Upper lobe of left lung (tissue), 6 donors: ENCODE measurements around the gene CLEC17A. TPM values are rescaled to one million over a fixed set of nuclear protein-coding genes. Genes with fewer than 3 reads are reported as not detected.
"Not testable (repeated sequence)": the region's sequence is repeated elsewhere in the genome, so short reads cannot be mapped to it uniquely, and the experiment has no call there.

Experiments used
- ATAC-seq, 2 donors: fragments of 200-7000 bp; cut with Tn5 transposase; one replicate each; pipeline ENCODE4 v1.9.1; 2022; ENCODE audit warnings: mild to moderate bottlenecking in 2 of 2, moderate library complexity in 2 of 2; ENCODE audit not compliant: low FRiP score in 2 of 2
- DNase-seq, 2 donors: peaks; one replicate each; pipeline ENCODE4 v3.0.0-alpha.2; 2019 to 2020
- H3K27ac ChIP-seq, 4 donors: fragments of 200-600 bp; sonication (generic); one replicate each; pipeline ENCODE4 v1.5.1; 2016 to 2019
- H3K27me3 ChIP-seq, 4 donors: fragments of 200-600 bp; sonication (generic); one replicate each; pipeline ENCODE4 v1.5.1; 2017 to 2019
- H3K36me3 ChIP-seq, 4 donors: fragments of 200-600 bp; sonication (generic); one replicate each; pipeline ENCODE4 v1.5.1; 2016 to 2019
- H3K4me1 ChIP-seq, 4 donors: fragments of 200-600 bp; sonication (generic); one replicate each; pipeline ENCODE4 v1.5.1; 2018 to 2019
- H3K4me3 ChIP-seq, 4 donors: fragments of 200-600 bp; sonication (generic); one replicate each; pipeline ENCODE4 v1.5.1; 2017 to 2019; ENCODE audit warnings: mild to moderate bottlenecking in 2 of 4, moderate library complexity in 1 of 4
- H3K9me3 ChIP-seq, 4 donors: fragments of 200-600 bp; sonication (generic); one replicate each; pipeline ENCODE4 v1.5.1; 2018 to 2019
- EP300 ChIP-seq, 4 donors: sonication (generic); formaldehyde crosslinking; IDR thresholded peaks; one replicate each; pipeline ENCODE4 v1.5.1; 2017; ENCODE audit warnings: antibody characterized with exemption in 4 of 4, control low read depth in 2 of 4
- POLR2A ChIP-seq, 4 donors: fragments of 450-650 bp; IDR thresholded peaks; one replicate each; pipeline ENCODE4 v1.5.1; 2016 to 2017; ENCODE audit warnings: antibody characterized with exemption in 4 of 4, mild to moderate bottlenecking in 2 of 4
- POLR2AphosphoS5 ChIP-seq, 2 donors: sonication (generic); formaldehyde crosslinking; IDR thresholded peaks; one replicate each; pipeline ENCODE4 v1.5.1; 2017; ENCODE audit warnings: antibody characterized with exemption in 2 of 2
- WGBS, 2 donors: methylation state at CpG; one replicate each; pipeline ENCODE4 v1.1.5; 2017 to 2018; 5-methylcytosine and 5-hydroxymethylcytosine counted together
- total RNA-seq, 6 donors: library from RNA; depleted of rRNA in 4 of 6; stranded (reverse); fragments of >200 nt in 4 of 6; gene quantifications; one replicate each; pipeline versions ENCODE4 v1.1.0 to v1.2.1, GENCODE V29; 2016 to 2021
- TF ChIP-seq, protein P1 (sequence below), 6 experiments: fragments of 450-650 bp in 4 of 6; fragments of 200-600 bp in 2 of 6; sonication (generic) in 2 of 6; IDR thresholded peaks; one replicate each; pipeline ENCODE4 v1.5.1; 2016 to 2019; ENCODE audit warnings: antibody characterized with exemption in 6 of 6
- donor health status: DM: no; HTN: no; CAD: no; lungs with moderate emphysema.
- donor health status: DM: no; HTN: yes; CAD: no; lungs with severe emphysema.

CLEC17A gene
- total RNA-seq, 6 donors from 2014 or later = not detected

DNA sequence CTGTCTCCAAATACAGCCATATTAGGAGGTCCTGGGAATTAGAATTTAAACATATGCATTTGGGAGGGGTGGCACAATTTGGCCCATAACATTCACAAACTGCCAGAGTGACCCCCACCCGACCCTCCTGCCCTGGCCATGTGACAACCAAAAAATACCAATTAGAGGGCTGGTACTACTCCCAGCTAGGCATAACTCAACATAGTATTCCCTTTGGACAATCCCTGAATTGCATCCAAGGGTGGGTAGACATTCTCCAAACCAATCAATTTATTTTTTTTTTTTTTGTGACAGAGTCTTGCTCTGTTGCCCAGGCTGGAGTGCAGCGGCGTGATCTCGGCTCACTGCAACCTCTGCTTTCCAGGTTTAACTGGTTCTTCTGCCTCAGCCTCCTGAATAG is 29.8 kb downstream of the CLEC17A start:
- Histone ChIP-seq H3K36me3 (no peaks in the 10 kb centered on the region), H3K4me1 (peaks cover 0 to 4% (median 0%) of the 10 kb centered on the region in 4 donors), H3K9me3 (no peaks in the 10 kb centered on the region), H3K27ac (no peak overlapping the region), H3K4me3 (no peak overlapping the region), H3K27me3 (no peaks in the 10 kb centered on the region)
- TF ChIP-seq, protein P1, sequence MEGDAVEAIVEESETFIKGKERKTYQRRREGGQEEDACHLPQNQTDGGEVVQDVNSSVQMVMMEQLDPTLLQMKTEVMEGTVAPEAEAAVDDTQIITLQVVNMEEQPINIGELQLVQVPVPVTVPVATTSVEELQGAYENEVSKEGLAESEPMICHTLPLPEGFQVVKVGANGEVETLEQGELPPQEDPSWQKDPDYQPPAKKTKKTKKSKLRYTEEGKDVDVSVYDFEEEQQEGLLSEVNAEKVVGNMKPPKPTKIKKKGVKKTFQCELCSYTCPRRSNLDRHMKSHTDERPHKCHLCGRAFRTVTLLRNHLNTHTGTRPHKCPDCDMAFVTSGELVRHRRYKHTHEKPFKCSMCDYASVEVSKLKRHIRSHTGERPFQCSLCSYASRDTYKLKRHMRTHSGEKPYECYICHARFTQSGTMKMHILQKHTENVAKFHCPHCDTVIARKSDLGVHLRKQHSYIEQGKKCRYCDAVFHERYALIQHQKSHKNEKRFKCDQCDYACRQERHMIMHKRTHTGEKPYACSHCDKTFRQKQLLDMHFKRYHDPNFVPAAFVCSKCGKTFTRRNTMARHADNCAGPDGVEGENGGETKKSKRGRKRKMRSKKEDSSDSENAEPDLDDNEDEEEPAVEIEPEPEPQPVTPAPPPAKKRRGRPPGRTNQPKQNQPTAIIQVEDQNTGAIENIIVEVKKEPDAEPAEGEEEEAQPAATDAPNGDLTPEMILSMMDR (IDR thresholded peaks at IDR 0.05) = no peak
- TF ChIP-seq POLR2AphosphoS5 (IDR thresholded peaks at IDR 0.05) (no peak), POLR2A (IDR thresholded peaks at IDR 0.05) (no peak), EP300 (IDR thresholded peaks at IDR 0.05) (no peak)
- no peak for DNase-seq
- 86% methylated on average over 4 of the region's 4 CpGs for WGBS, 2 donors
- ATAC-seq = no peak

DNA sequence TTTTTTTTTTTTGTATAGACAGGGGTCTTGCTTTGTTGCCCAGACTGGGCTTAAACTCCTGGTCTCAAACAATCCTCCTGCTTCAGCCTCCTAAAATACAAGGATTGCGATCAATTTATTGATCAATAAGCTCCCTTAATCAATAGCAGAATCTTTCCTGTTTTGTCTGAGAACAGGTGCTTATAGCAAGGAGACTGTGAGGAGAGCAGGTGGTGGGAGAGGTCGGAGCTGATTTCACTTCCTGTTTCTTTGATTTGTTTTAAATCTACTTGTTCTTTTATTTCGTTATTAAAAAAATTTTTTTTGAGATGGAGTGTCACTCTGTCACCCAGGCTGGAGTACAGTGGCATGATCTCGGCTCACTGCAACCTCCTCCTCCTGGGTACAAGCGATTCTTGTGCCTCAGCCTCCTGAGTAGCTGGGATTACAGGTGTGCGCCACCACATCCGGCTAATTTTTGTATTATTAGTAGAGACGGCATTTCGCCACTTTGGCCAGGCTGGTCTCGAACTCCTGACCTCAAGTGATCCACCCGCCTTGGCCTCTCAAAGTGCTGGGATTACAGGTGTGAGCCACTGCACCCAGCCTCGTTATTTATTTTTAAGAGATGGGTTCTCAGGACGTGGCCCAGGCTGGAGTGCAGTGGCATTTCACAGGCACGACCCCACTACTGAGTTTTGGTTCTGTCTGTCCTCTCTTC is 30.7 kb downstream of the CLEC17A start:
- ATAC-seq, DNase-seq, H3K36me3 ChIP-seq, H3K9me3 ChIP-seq, H3K4me3 ChIP-seq, H3K4me1 ChIP-seq, H3K27me3 ChIP-seq: not testable (repeated sequence)
- H3K27ac ChIP-seq = peak overlapping the region in 2 of 4 donors; percentile 14 to 52
- 60 to 61% methylated on average over 14 of the region's 14 CpGs for WGBS, 2 donors

DNA sequence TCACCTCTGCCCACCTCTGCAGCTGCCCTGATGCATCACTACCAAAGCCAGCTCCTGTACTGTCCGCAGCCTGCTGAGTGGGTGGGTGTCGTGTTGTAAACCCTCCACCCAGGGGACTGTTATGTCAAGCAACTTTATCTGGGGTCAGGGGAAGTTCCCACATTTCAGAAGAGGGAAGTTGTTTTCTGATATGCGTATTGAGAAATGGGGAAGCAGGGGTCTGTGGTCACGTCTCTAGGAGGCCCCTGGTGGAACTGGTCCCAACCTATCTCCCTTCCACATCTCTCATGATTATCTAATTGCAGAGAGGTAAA is 31.2 kb downstream of the CLEC17A start:
- Histone ChIP-seq H3K9me3 (peaks cover 3 to 8% (median 4%) of the 10 kb centered on the region in 4 donors), H3K27ac (peak overlapping the region in 2 of 4 donors; percentile 14 to 52), H3K27me3 (no peaks in the 10 kb centered on the region), H3K36me3 (no peaks in the 10 kb centered on the region), H3K4me3 (no peak overlapping the region), H3K4me1 (peaks cover 0 to 4% (median 0%) of the 10 kb centered on the region in 4 donors)
- ATAC-seq = peak; percentile 50 to 70
- peak in 1 of 2 donors; percentile 41 for DNase-seq
- 38 to 42% methylated on average over 4 of the region's 4 CpGs for WGBS, 2 donors
- TF ChIP-seq, protein P1 (IDR thresholded peaks at IDR 0.05) = no peak
- no peak for TF ChIP-seq POLR2AphosphoS5 (IDR thresholded peaks at IDR 0.05)
- TF ChIP-seq POLR2A (IDR thresholded peaks at IDR 0.05) = no peak
- no peak for TF ChIP-seq EP300 (IDR thresholded peaks at IDR 0.05)

DNA sequence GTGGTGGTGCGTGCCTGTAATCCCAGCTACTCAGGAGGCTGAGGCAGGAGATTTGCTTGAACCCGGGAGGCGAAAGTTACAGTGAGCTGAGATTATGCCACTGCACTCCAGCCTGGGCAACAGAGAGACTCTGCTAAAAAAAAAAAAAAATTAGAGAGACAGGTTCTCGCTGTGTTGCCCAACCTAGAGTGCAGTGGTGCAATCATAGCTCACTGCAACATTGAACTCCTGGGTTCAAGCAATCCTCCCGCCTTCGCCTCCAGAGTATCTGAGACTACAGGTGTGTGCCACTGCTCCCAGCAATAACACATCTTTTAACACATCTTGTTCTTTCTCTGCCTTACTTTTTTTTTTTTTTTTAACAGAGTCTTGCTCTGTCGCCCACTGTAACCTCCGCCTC is 32.7 kb downstream of the CLEC17A start:
- peak in 1 of 2 donors; percentile 28 for DNase-seq
- WGBS, 2 donors = 84 to 88% methylated on average over 8 of the region's 8 CpGs

DNA sequence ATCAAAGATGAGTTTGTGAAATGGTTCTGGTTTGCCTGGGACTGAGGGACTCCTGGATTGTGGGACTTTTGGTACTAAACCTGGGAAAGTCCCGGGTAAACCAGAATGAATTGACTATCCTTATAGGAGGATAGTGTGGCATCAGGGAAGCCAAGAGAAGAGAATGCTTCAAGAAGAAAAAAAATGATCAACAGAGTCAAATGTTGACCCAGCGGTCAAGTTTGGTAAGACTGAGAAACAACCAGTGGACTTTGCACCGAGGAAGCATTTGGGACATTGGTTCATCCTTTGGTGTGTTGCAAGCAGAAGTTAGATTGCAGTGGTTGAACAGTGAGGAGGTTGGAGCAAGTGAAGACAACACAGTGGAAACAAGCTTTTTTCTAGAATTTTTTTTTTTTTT is 33.5 kb downstream of the CLEC17A start:
- peak in 1 of 2 donors; percentile 36 for ATAC-seq
- TF ChIP-seq EP300 (IDR thresholded peaks at IDR 0.05) (no peak), POLR2AphosphoS5 (IDR thresholded peaks at IDR 0.05) (no peak), POLR2A (IDR thresholded peaks at IDR 0.05) (no peak)
- TF ChIP-seq, protein P1 (IDR thresholded peaks at IDR 0.05) = no peak
- 70 to 81% methylated on average over 3 of the region's 3 CpGs for WGBS, 2 donors

More for the DNA sequence above, 32.7 kb downstream of the CLEC17A start:
- Histone ChIP-seq H3K4me1 (peaks cover 0 to 4% (median 0%) of the 10 kb centered on the region in 4 donors), H3K9me3 (peaks cover 8 to 19% (median 12%) of the 10 kb centered on the region in 4 donors), H3K36me3 (no peaks in the 10 kb centered on the region), H3K4me3 (no peak overlapping the region), H3K27ac (peak overlapping the region in 3 of 4 donors; percentile 17 to 47 (median 39)), H3K27me3 (no peaks in the 10 kb centered on the region)
- no peak for TF ChIP-seq POLR2AphosphoS5 (IDR thresholded peaks at IDR 0.05)
- TF ChIP-seq EP300 (IDR thresholded peaks at IDR 0.05) = no peak
- no peak for TF ChIP-seq POLR2A (IDR thresholded peaks at IDR 0.05)
- TF ChIP-seq, protein P1 (IDR thresholded peaks at IDR 0.05) = no peak
- ATAC-seq = no peak

More for the DNA sequence above, 33.5 kb downstream of the CLEC17A start:
- Histone ChIP-seq H3K27me3 (no peaks in the 10 kb centered on the region), H3K4me3 (no peak overlapping the region), H3K4me1 (peaks cover 0 to 4% (median 0%) of the 10 kb centered on the region in 4 donors), H3K27ac (peak overlapping the region in 3 of 4 donors; percentile 17 to 47 (median 39)), H3K36me3 (no peaks in the 10 kb centered on the region), H3K9me3 (peaks cover 8 to 19% (median 12%) of the 10 kb centered on the region in 4 donors)
- DNase-seq = peak in 1 of 2 donors; percentile 31
